ENCODE results near the gene SYCN.

Gene SYCN

GRCh38 chr19:39196320-39196719 is 7.7 kb downstream of the SYCN start:
- no peak for DNase-seq (ENCODE audit: low read depth in 2 of 3, low spot score in 2 of 3)

GRCh38 chr19:39195755-39196154 is 8.3 kb downstream of the SYCN start:
- DNase-seq (ENCODE audit: low read depth in 2 of 3, low spot score in 2 of 3): no peak

GRCh38 chr19:39194832-39195542 is 9.1 kb downstream of the SYCN start:
- no peak for DNase-seq (ENCODE audit: low read depth in 2 of 3, low spot score in 2 of 3)

GRCh38 chr19:39193803-39194202 is 10.3 kb downstream of the SYCN start:
- no peak for DNase-seq (ENCODE audit: low read depth in 2 of 3, low spot score in 2 of 3)

GRCh38 chr19:39192846-39193245 is 11.2 kb downstream of the SYCN start:
- no peak for DNase-seq (ENCODE audit: low read depth in 2 of 3, low spot score in 2 of 3)

- DNase-seq (ENCODE audit: low read depth in 2 of 3, low spot score in 2 of 3): no peak
Measured at GRCh38 chr19:39190768-39191167, 13.3 kb downstream of the SYCN start.

GRCh38 chr19:39188960-39189359 is 15.1 kb downstream of the SYCN start:
- no peak for DNase-seq (ENCODE audit: low read depth in 2 of 3, low spot score in 2 of 3)

- DNase-seq (ENCODE audit: low read depth in 2 of 3, low spot score in 2 of 3): no peak
Measured at GRCh38 chr19:39187552-39187943, 16.5 kb downstream of the SYCN start.

GRCh38 chr19:39186391-39186790 is 17.7 kb downstream of the SYCN start:
- no peak for DNase-seq (ENCODE audit: low read depth in 2 of 3, low spot score in 2 of 3)

GRCh38 chr19:39183104-39183503 is 21.0 kb downstream of the SYCN start:
- no peak for DNase-seq (ENCODE audit: low read depth in 2 of 3, low spot score in 2 of 3)

GRCh38 chr19:39182174-39182505 is 21.9 kb downstream of the SYCN start:
- no peak for DNase-seq (ENCODE audit: low read depth in 2 of 3, low spot score in 2 of 3)

- DNase-seq (ENCODE audit: low read depth in 2 of 3, low spot score in 2 of 3): no peak
Measured at GRCh38 chr19:39181500-39182173, 22.4 kb downstream of the SYCN start.

GRCh38 chr19:39180749-39181148 is 23.3 kb downstream of the SYCN start:
- no peak for DNase-seq (ENCODE audit: low read depth in 2 of 3, low spot score in 2 of 3)

- no peak for DNase-seq (ENCODE audit: low read depth in 2 of 3, low spot score in 2 of 3)
Measured at GRCh38 chr19:39179754-39180153, 24.3 kb downstream of the SYCN start.

- no peak for DNase-seq (ENCODE audit: low read depth in 2 of 3, low spot score in 2 of 3)
Measured at GRCh38 chr19:39178296-39179006, 25.6 kb downstream of the SYCN start.

GRCh38 chr19:39177736-39178135 is 26.3 kb downstream of the SYCN start:
- DNase-seq (ENCODE audit: low read depth in 2 of 3, low spot score in 2 of 3): no peak

- DNase-seq (ENCODE audit: low read depth in 2 of 3, low spot score in 2 of 3): no peak
Measured at GRCh38 chr19:39177110-39177699, 26.9 kb downstream of the SYCN start.

GRCh38 chr19:39175564-39175963 is 28.5 kb downstream of the SYCN start:
- DNase-seq (ENCODE audit: low read depth in 2 of 3, low spot score in 2 of 3): no peak

GRCh38 chr19:39174558-39175544 is 29.2 kb downstream of the SYCN start:
- DNase-seq (ENCODE audit: low read depth in 2 of 3, low spot score in 2 of 3): no peak

- DNase-seq (ENCODE audit: low read depth in 2 of 3, low spot score in 2 of 3): no peak
Measured at GRCh38 chr19:39174142-39174541, 29.9 kb downstream of the SYCN start.

- DNase-seq (ENCODE audit: low read depth in 2 of 3, low spot score in 2 of 3): no peak
Measured at GRCh38 chr19:39173502-39173991, 30.5 kb downstream of the SYCN start.
